ENCODE results near the gene ANKRD18B. TPM values are rescaled to one million over a fixed set of nuclear protein-coding genes. Genes with fewer than 3 reads are reported as not detected.
"Not testable (repeated sequence)": the region's sequence is repeated elsewhere in the genome, so short reads cannot be mapped to it uniquely, and the experiment has no call there.

ANKRD18B gene
- total RNA-seq, 1 donor from 2014 or later = not detected

GRCh38 chr9:33517373-33517772 is 6.7 kb upstream of the ANKRD18B start:
- no peak overlapping the region for H3K4me3 ChIP-seq
- TF ChIP-seq CTCF (IDR thresholded peaks at IDR 0.05; ENCODE audit: borderline replicate concordance) = peak; percentile 67
- intact Hi-C loops (cut with micrococcal nuclease) = no loop called here

GRCh38 chr9:33517934-33518577 is 6.0 kb upstream of the ANKRD18B start:
- H3K4me3 ChIP-seq; H3K27ac ChIP-seq (replicated peaks); H3K9me3 ChIP-seq (replicated peaks); DNase-seq; intact Hi-C loops (cut with micrococcal nuclease); H3K36me3 ChIP-seq; H3K4me1 ChIP-seq: not testable (repeated sequence)
- peaks cover 39% of the 10 kb centered on the region for H3K27me3 ChIP-seq (ENCODE audit: low read depth)

More at GRCh38 chr9:33517373-33517772, 6.7 kb upstream of the ANKRD18B start:
- H3K9me3 ChIP-seq (replicated peaks) = peaks cover 7% of the 10 kb centered on the region
- DNase-seq = no peak
- H3K27ac ChIP-seq (replicated peaks) = no peak overlapping the region
- no peaks in the 10 kb centered on the region for H3K4me1 ChIP-seq
- H3K36me3 ChIP-seq = no peaks in the 10 kb centered on the region
- peaks cover 32% of the 10 kb centered on the region for H3K27me3 ChIP-seq (ENCODE audit: low read depth)

GRCh38 chr9:33521861-33522260 is 2.2 kb upstream of the ANKRD18B start:
- H3K36me3 ChIP-seq; intact Hi-C loops (cut with micrococcal nuclease); H3K27ac ChIP-seq (replicated peaks); H3K4me3 ChIP-seq; H3K9me3 ChIP-seq (replicated peaks); DNase-seq: not testable (repeated sequence)
- Histone ChIP-seq H3K4me1 (peaks cover 14% of the 10 kb centered on the region), H3K27me3 (ENCODE audit: low read depth) (peaks cover 76% of the 10 kb centered on the region)

GRCh38 chr9:33524306-33524947 is 376 bp downstream of the ANKRD18B start:
- peaks cover 14% of the 10 kb centered on the region for H3K4me1 ChIP-seq
- intact Hi-C loops (cut with micrococcal nuclease) = no loop called here
- peak overlapping the region; percentile 59 for H3K4me3 ChIP-seq
- no peak for DNase-seq
- H3K27ac ChIP-seq (replicated peaks) = no peak overlapping the region
- TF ChIP-seq CTCF (IDR thresholded peaks at IDR 0.05; ENCODE audit: borderline replicate concordance) = no peak
- no peaks in the 10 kb centered on the region for H3K36me3 ChIP-seq
- H3K27me3 ChIP-seq (ENCODE audit: low read depth) = peaks cover 95% of the 10 kb centered on the region
- H3K9me3 ChIP-seq (replicated peaks) = no peaks in the 10 kb centered on the region

- H3K27ac ChIP-seq (replicated peaks) = not testable (repeated sequence)
- H3K27me3 ChIP-seq (ENCODE audit: low read depth) = peaks cover 68% of the 10 kb centered on the region
Measured at GRCh38 chr9:33528069-33528468, 4.0 kb downstream of the ANKRD18B start.

GRCh38 chr9:33533958-33534357 is 9.9 kb downstream of the ANKRD18B start:
- H3K4me1 ChIP-seq; H3K27ac ChIP-seq (replicated peaks); H3K36me3 ChIP-seq; intact Hi-C loops (cut with micrococcal nuclease); DNase-seq; H3K9me3 ChIP-seq (replicated peaks); H3K4me3 ChIP-seq: not testable (repeated sequence)
- peaks cover 23% of the 10 kb centered on the region for H3K27me3 ChIP-seq (ENCODE audit: low read depth)

More at GRCh38 chr9:33528069-33528468, 4.0 kb downstream of the ANKRD18B start:
- peaks cover 14% of the 10 kb centered on the region for H3K4me1 ChIP-seq
- DNase-seq; H3K9me3 ChIP-seq (replicated peaks); H3K4me3 ChIP-seq; H3K36me3 ChIP-seq; intact Hi-C loops (cut with micrococcal nuclease): not testable (repeated sequence)

- no peaks in the 10 kb centered on the region for H3K9me3 ChIP-seq (replicated peaks)
- no peaks in the 10 kb centered on the region for H3K4me1 ChIP-seq
- no peak for DNase-seq
- TF ChIP-seq CTCF (IDR thresholded peaks at IDR 0.05; ENCODE audit: borderline replicate concordance) = no peak
- intact Hi-C loops (cut with micrococcal nuclease) = no loop called here
- no peak overlapping the region for H3K27ac ChIP-seq (replicated peaks)
- no peaks in the 10 kb centered on the region for H3K36me3 ChIP-seq
- no peak overlapping the region for H3K4me3 ChIP-seq
- peaks cover 12% of the 10 kb centered on the region for H3K27me3 ChIP-seq (ENCODE audit: low read depth)
Measured at GRCh38 chr9:33535541-33535940, 11.5 kb downstream of the ANKRD18B start.

- DNase-seq; H3K4me3 ChIP-seq; H3K36me3 ChIP-seq; intact Hi-C loops (cut with micrococcal nuclease); H3K4me1 ChIP-seq; H3K9me3 ChIP-seq (replicated peaks); H3K27ac ChIP-seq (replicated peaks): not testable (repeated sequence)
- H3K27me3 ChIP-seq (ENCODE audit: low read depth) = peaks cover 31% of the 10 kb centered on the region
Measured at GRCh38 chr9:33543463-33543862, 19.4 kb downstream of the ANKRD18B start.

- H3K9me3 ChIP-seq (replicated peaks); DNase-seq; H3K27ac ChIP-seq (replicated peaks); H3K36me3 ChIP-seq; H3K4me3 ChIP-seq; H3K4me1 ChIP-seq; intact Hi-C loops (cut with micrococcal nuclease): not testable (repeated sequence)
- peaks cover 31% of the 10 kb centered on the region for H3K27me3 ChIP-seq (ENCODE audit: low read depth)
Measured at GRCh38 chr9:33545715-33546114, 21.7 kb downstream of the ANKRD18B start.

- H3K4me1 ChIP-seq; H3K36me3 ChIP-seq; H3K4me3 ChIP-seq; H3K9me3 ChIP-seq (replicated peaks); intact Hi-C loops (cut with micrococcal nuclease); DNase-seq; H3K27ac ChIP-seq (replicated peaks): not testable (repeated sequence)
- H3K27me3 ChIP-seq (ENCODE audit: low read depth) = peaks cover 31% of the 10 kb centered on the region
Measured at GRCh38 chr9:33548816-33549215, 24.8 kb downstream of the ANKRD18B start.

- H3K36me3 ChIP-seq; intact Hi-C loops (cut with micrococcal nuclease); H3K4me1 ChIP-seq; H3K4me3 ChIP-seq; H3K27ac ChIP-seq (replicated peaks); DNase-seq; H3K9me3 ChIP-seq (replicated peaks): not testable (repeated sequence)
- peaks cover 29% of the 10 kb centered on the region for H3K27me3 ChIP-seq (ENCODE audit: low read depth)
Measured at GRCh38 chr9:33549418-33549817, 25.4 kb downstream of the ANKRD18B start.

All from left ventricle myocardium inferior (tissue), 1 donor.